PC-9 (cell line): Measurements from ENCODE around the gene SDC1. TPM values are rescaled to one million over a fixed set of nuclear protein-coding genes. Genes with fewer than 3 reads are reported as not detected.

Experiments used
- BruUV-seq: library from RNA; stranded (reverse); fragments of 400-500 nt; replicated peaks from 2 replicates; lab custom pipeline; 2021; lab: Mats Ljungman, UMichigan
- CTCF ChIA-PET: fragments of 300-600 bp; sonication (Branson Sonifier 250); formaldehyde crosslinking; loops from one replicate; lab custom pipeline; 2022; ENCODE audit warnings: antibody characterized with exemption; lab: Charles Lee
- POLR2A ChIA-PET: fragments of 300-600 bp; sonication (Branson Sonifier 250); formaldehyde crosslinking; loops from one replicate; lab custom pipeline; 2022; ENCODE audit warnings: antibody characterized with exemption; ENCODE audit not compliant: unreplicated experiment; lab: Charles Lee
- DNase-seq, 2 experiments: peaks; one replicate each; pipeline versions ENCODE4 v3.0.0 to v3.0.0-alpha.2; 2015 to 2022; ENCODE audit warnings: mixed read lengths in 1 of 2
- H2AFZ ChIP-seq: fragments of 200-600 bp; sonication (generic); 2 replicates; pipeline ENCODE4 v1.8.1; 2017; ENCODE audit warnings: antibody characterized with exemption
- H3F3A ChIP-seq: fragments of 200-600 bp; sonication (generic); 2 replicates; pipeline ENCODE4 v1.8.1; 2017; ENCODE audit warnings: antibody characterized with exemption, mild to moderate bottlenecking, low read depth; ENCODE audit not compliant: insufficient read depth
- H3K27ac ChIP-seq: fragments of 200-600 bp; sonication (generic); 2 replicates; pipeline ENCODE4 v1.6.1; 2016; ENCODE audit warnings: mixed run types
- H3K27me3 ChIP-seq: fragments of 200-600 bp; sonication (generic); 2 replicates; pipeline ENCODE4 v1.6.1; 2016; ENCODE audit warnings: low read depth, mixed run types; ENCODE audit not compliant: insufficient read depth
- H3K36me3 ChIP-seq: fragments of 200-600 bp; sonication (generic); 2 replicates; pipeline ENCODE4 v1.6.1; 2016; ENCODE audit warnings: low read depth, mixed run types
- H3K4me1 ChIP-seq: fragments of 200-600 bp; sonication (generic); replicated peaks from 2 replicates; pipeline ENCODE4 v1.6.1; 2016; ENCODE audit warnings: mixed run types; ENCODE audit not compliant: insufficient read depth
- H3K4me2 ChIP-seq: fragments of 200-600 bp; sonication (generic); 2 replicates; pipeline ENCODE4 v1.6.1; 2017; ENCODE audit warnings: mixed run types
- H3K4me3 ChIP-seq: fragments of 200-600 bp; sonication (generic); 2 replicates; pipeline ENCODE4 v1.6.1; 2016; ENCODE audit warnings: mixed run types
- H3K79me2 ChIP-seq: fragments of 200-600 bp; sonication (generic); 2 replicates; pipeline ENCODE4 v1.6.1; 2017; ENCODE audit warnings: low read depth, mixed run types
- H3K9me2 ChIP-seq: fragments of 200-600 bp; sonication (generic); 2 replicates; pipeline ENCODE4 v1.8.1; 2017; ENCODE audit warnings: mild to moderate bottlenecking; ENCODE audit not compliant: insufficient read depth
- H3K9me3 ChIP-seq: fragments of 200-600 bp; sonication (generic); 2 replicates; pipeline ENCODE4 v1.8.1; 2016; ENCODE audit warnings: low read depth; ENCODE audit not compliant: insufficient read depth
- H4K20me1 ChIP-seq: fragments of 200-600 bp; sonication (generic); 2 replicates; pipeline ENCODE4 v1.8.1; 2017; ENCODE audit not compliant: insufficient read depth
- CTCF ChIP-seq: fragments of 200-600 bp; sonication (generic); conservative IDR thresholded peaks from 2 replicates; pipeline ENCODE4 v1.6.1; 2017; ENCODE audit warnings: mixed run types, antibody characterized with exemption, mild to moderate bottlenecking, moderate library complexity
- EZH2 ChIP-seq: fragments of 200-600 bp; sonication (generic); IDR thresholded peaks from 2 replicates; pipeline ENCODE4 v1.8.0; 2017; ENCODE audit warnings: antibody characterized with exemption, low read depth
- intact Hi-C: fragments of 100-400 bp; cut with micrococcal nuclease; formaldehyde crosslinking; loops from one replicate; pipeline ENCODE4 v1.10.0; 2022; ENCODE audit not compliant: unreplicated experiment
- total RNA-seq: library from RNA; stranded (reverse); gene quantifications from 2 replicates; pipeline ENCODE4 v1.2.3, GENCODE V29; 2021

SDC1 gene
- total RNA-seq, 1 experiment from 2014 or later, result 128 TPM

- Histone ChIP-seq H4K20me1 (no peaks in the 10 kb centered on the region), H3K9me3 (no peaks in the 10 kb centered on the region), H3K4me3 (peak overlapping the region; percentile 93), H3K27ac (peak overlapping the region; percentile 61), H3K27me3 (no peaks in the 10 kb centered on the region), H3K79me2 (peaks cover 30% of the 10 kb centered on the region), H3K4me2 (peak overlapping the region; percentile 92), H3F3A (peaks cover 39% of the 10 kb centered on the region; the same call in 1 of the 2 replicates), H3K36me3 (no peaks in the 10 kb centered on the region), H3K9me2 (no peaks in the 10 kb centered on the region), H2AFZ (peak overlapping the region; percentile 69; the same call in 1 of the 2 replicates), H3K4me1 (peaks cover 39% of the 10 kb centered on the region)
- peak; percentile 67 to 88 for DNase-seq
- POLR2A ChIA-PET, result interaction anchor here (0.5 to 1.2 kb wide), 6 partner anchors 8 to 117 kb away, joined by 3 to 11 read pairs (median 4); no protein-coding TSS in a partner anchor
- no TSS peak for BruUV-seq
- CTCF ChIA-PET, result interaction anchor here (0.6 to 1.8 kb wide), 10 partner anchors 10 to 1801 kb away, joined by 3 to 12 read pairs (median 5); no protein-coding TSS in a partner anchor
- TF ChIP-seq EZH2 (no peak), CTCF (peak; percentile 75)
- intact Hi-C loops, result loop anchor here (2.0 kb wide), 1 partner anchor 119 kb away; no protein-coding TSS in a partner anchor
Observed at GRCh38 chr2:20225294-20226151, 593 bp upstream of the SDC1 start.

- POLR2A ChIA-PET, result interaction anchor here (0.6 to 0.7 kb wide), 2 partner anchors 38 to 115 kb away, joined by 5 to 9 read pairs; no protein-coding TSS in a partner anchor
- BruUV-seq, result no TSS peak
- H3K4me1 ChIP-seq, result peaks cover 36% of the 10 kb centered on the region
- H3K27me3 ChIP-seq, result no peaks in the 10 kb centered on the region
- H2AFZ ChIP-seq, result peak overlapping the region; percentile 87
- DNase-seq, result peak in 1 of 2 experiments; percentile 41
- H3K9me3 ChIP-seq, result no peaks in the 10 kb centered on the region
- CTCF ChIA-PET, result interaction anchor here (0.7 to 1.8 kb wide), 3 partner anchors 39 to 436 kb away, joined by 3 to 11 read pairs (median 10); no protein-coding TSS in a partner anchor
- intact Hi-C loops, result loop anchor here (1.0 to 5.0 kb wide), 3 partner anchors 8 to 212 kb away; partner anchors contain the start of gene MATN3
- H4K20me1 ChIP-seq, result no peaks in the 10 kb centered on the region
- H3K9me2 ChIP-seq, result no peaks in the 10 kb centered on the region
- peaks cover 43% of the 10 kb centered on the region for H3K79me2 ChIP-seq
- TF ChIP-seq CTCF, result no peak
- no peak for TF ChIP-seq EZH2
- H3F3A ChIP-seq, result peaks cover 39% of the 10 kb centered on the region; the same call in 1 of the 2 replicates
- peak overlapping the region; percentile 93 for H3K4me3 ChIP-seq
- H3K4me2 ChIP-seq, result peak overlapping the region; percentile 92
- H3K27ac ChIP-seq, result peak overlapping the region; percentile 61
- no peaks in the 10 kb centered on the region for H3K36me3 ChIP-seq
Observed at GRCh38 chr2:20224164-20224715, 690 bp downstream of the SDC1 start.
